Sciatic nerve (tissue), 2 donors: ENCODE results near the gene CYFIP2. TPM values are rescaled to one million over a fixed set of nuclear protein-coding genes. Genes with fewer than 3 reads are reported as not detected.
A peak's percentile ranks its signal among the peaks of the same experiment; 100 is the strongest.
"Not testable (repeated sequence)": the region's sequence is repeated elsewhere in the genome, so short reads cannot be mapped to it uniquely, and the experiment has no call there.

Experiments
- ATAC-seq: fragments of 200-7000 bp; cut with Tn5 transposase; one replicate; pipeline ENCODE4 v1.9.1; 2020; ENCODE audit warnings: mild to moderate bottlenecking, moderate library complexity
- DNase-seq: peaks from one replicate; pipeline ENCODE4 v3.0.0-alpha.2; 2020; ENCODE audit warnings: low spot score
- intact Hi-C: fragments of 100-400 bp; cut with DNase I; formaldehyde crosslinking; loops from one replicate; pipeline ENCODE4 v1.14.2; 2022
- total RNA-seq: library from RNA; stranded (reverse); fragmentation: NEBNext Ultra II Directional; extraction: Animal tissue kit (Norgen Biotek cat#: 25700); gene quantifications from one replicate; pipeline ENCODE4 v1.2.1, GENCODE V29; 2021
- donor health status: DM: no; HTN: no; CAD: no.
- donor health status: DM: no; HTN: no; CAD: no.

The CYFIP2 gene
- total RNA-seq, 1 donor from 2014 or later, result 23.6 TPM

DNA sequence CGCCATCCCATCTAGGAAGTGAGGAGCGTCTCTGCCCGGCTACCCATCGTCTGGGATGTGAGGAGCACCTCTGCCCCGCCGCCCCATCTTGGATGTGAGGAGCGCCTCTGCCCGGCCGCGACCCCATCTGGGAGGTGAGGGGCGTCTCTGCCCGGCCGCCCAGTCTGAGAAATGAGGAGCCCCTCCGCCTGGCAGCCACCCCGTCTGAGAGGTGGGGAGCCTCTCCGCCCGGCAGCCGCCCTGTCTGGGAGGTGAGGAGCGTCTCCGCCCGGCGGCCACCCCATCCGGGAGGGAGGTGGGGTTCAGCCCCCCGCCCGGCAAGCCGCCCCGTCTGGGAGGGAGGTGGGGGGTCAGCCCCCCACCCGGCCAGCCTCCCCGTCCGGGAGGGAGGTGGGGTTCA is 153.6 kb downstream of the CYFIP2 start:
- intact Hi-C loops, ATAC-seq, DNase-seq: not testable (repeated sequence)

- intact Hi-C loops, DNase-seq, ATAC-seq: not testable (repeated sequence)
Measured at GRCh38 chr5:157429920-157430319, 164.0 kb downstream of the CYFIP2 start.

GRCh38 chr5:157431544-157432200 is 165.7 kb downstream of the CYFIP2 start:
- ATAC-seq (peak; percentile 91), DNase-seq (no peak)
- intact Hi-C loops, result no loop called here

DNA sequence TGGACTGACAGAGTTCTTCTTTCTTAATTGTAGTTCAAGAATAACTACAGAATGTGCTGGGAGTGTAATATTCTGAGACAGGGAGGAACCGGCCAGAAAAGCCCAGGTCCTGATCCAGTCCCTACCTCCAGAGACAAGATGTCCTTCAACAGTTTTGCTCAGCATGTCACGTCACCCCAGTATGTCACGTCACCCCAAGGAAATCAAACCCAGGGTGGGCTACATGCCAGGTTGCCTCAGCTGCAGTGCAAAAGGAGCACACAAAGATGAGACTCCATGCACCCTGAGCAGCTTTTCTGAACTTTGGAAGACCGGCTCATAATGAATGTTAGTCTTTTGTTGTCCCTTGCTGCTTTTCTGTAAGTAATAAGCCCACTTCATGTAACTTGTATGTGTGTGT is 168.2 kb downstream of the CYFIP2 start:
- no peak for DNase-seq
- intact Hi-C loops, result no loop called here
- no peak for ATAC-seq

DNA sequence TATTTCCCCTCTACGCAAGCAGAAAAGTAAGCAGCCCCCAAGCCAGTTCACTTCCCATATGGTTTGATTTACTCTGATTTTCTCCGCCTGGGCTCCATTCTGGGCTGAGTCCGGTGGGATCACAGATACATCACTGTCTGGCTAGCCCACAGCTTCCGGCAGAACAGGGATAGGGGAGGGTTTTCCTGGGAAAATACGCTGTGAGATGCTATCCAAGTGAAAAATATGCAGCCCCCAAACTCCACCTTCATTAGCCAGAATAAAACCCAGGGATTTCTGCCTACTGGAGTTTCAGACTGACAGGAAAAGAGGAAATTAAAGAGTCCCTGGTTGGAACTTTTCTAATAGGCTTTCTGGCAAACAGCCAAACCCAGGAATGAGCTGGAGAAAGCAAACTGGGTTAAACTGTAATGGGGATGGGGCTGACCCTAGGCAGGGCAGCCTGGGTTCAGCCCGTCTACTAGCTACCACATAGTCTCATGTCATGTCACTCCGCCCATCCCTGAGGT is 177.2 kb downstream of the CYFIP2 start:
- intact Hi-C loops, result loop anchor here (10.0 kb wide), 1 partner anchor 272 kb away; no protein-coding TSS in a partner anchor
- DNase-seq, result no peak
- peak; percentile 58 for ATAC-seq

GRCh38 chr5:157444224-157444623 is 178.3 kb downstream of the CYFIP2 start:
- ATAC-seq (no peak), DNase-seq (no peak)
- intact Hi-C loops, result loop anchor here (10.0 kb wide), 1 partner anchor 271 kb away; no protein-coding TSS in a partner anchor

Other genes with a start within 250 kb of the CYFIP2 start
- 1.3 TPM for gene HAVCR1, start 207.0 kb upstream of the CYFIP2 start, total RNA-seq
- gene HAVCR2, start 157.1 kb upstream of the CYFIP2 start, total RNA-seq, result 11.8 TPM
- gene MED7, start 123.3 kb upstream of the CYFIP2 start, total RNA-seq, result 13.2 TPM
- not detected for gene GARIN3, start 99.9 kb upstream of the CYFIP2 start, total RNA-seq
- gene ITK, start 85.3 kb upstream of the CYFIP2 start, total RNA-seq, result 4.8 TPM
- 0.36 TPM for gene NIPAL4, start 194.1 kb downstream of the CYFIP2 start, total RNA-seq